RPMI7951 (cell line): Measurements from ENCODE around the gene CYP27A1. TPM values are rescaled to one million over a fixed set of nuclear protein-coding genes. Genes with fewer than 3 reads are reported as not detected.
A peak's percentile ranks its signal among the peaks of the same experiment; 100 is the strongest.

Source experiments
- DNase-seq: peaks from one replicate; pipeline ENCODE4 v3.0.0-alpha.2; 2012; ENCODE audit warnings: low read depth
- total RNA-seq: library from RNA; depleted of rRNA; stranded (reverse); fragments of >200 nt; shearing (Covaris generic); gene quantifications from 2 replicates; pipeline ENCODE4 v1.2.3, GENCODE V29; 2014

Gene CYP27A1
- total RNA-seq, 1 experiment from 2014 or later = 19.9 TPM

DNA sequence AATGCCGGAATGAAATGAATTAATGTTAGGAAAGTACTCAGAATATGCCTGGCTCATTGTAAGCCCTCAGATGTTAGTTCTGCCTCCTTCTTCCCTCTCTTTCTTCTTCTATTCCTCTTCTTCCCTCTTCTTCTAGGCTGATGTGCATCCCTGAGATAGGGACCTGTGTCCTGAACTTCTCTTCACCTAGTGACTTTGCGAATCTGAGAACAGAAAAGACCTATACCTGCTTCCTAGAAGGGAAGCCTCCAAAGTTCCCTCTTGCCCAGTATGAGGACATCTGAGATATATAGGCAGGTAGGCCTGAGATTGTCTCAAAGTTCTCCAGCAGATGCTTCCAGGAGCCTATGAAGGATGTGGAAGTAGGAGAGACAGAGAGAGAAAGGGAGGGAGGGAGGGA is 8.1 kb upstream of the CYP27A1 start:
- no peak for DNase-seq

DNA sequence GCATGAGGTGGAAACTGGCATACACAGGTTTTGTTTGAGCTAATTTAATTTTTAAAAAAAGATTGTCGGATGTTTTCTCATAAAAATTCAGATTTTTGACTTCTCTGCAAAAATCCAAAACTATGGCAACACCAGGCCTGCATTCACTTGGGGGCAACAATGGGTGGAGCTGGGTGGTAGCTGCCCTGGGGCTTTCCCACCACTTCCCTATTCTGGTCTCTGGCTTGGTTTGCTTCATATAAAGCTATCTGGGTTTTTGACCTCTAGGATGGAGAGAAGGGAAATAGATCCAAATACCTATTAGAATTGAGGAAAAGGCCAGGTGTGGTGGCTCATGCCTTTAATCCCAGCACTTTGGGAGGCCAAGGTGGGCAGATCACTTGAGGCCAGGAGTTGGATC is 5.5 kb upstream of the CYP27A1 start:
- DNase-seq = no peak

DNA sequence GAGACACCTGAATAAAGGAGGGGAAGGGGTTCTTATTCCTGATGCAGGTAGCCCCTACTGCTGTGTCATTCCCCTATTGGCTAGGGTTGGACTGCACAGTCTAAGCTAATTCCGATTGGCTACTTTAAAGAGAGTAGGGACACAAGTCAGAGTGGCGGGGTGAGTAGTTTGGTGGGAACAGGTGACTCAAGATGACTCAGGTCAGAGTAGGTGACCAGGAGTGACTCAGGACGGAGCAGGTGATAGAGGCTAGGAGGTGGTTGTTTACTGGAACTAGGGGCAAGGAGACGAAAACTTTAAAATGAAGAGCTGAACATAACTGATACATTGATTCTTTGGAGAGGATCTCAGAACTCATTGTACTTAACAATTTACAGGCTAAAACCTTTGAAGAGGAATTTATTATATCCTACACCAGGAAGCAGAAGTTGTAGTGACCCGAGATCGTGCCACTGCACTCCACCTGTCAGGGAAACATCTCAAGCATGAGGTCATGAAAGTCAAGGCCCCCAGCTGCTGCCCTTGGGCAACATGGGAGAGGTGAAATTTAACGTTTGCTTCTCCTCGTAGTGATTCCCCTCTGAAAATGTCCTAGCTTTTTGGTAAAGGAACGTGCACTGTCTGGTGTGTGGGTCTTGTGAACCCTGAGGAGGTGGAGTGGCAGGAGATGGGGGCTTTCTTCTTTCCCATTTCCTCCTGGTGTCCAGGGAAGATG is 4.5 kb upstream of the CYP27A1 start:
- DNase-seq = no peak

DNA sequence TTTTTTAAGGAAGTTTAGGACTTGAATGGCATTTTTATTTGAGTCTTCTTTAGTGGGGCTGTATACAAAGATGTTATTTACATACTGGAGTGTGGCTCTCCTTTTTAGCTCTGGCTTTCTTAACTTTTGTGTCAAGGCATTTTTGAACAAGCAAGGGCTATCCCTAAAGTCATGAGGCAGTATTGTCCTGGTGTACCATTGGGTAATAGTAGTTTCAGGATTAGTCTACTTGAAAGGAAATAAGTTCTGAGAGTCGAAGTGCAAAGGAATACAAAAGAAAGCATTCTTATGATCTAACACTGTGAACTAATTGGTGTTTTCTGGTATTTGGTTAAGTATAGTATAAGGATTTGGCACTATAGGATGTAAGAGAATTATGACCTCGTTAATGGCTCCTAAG is 1.9 kb upstream of the CYP27A1 start:
- DNase-seq = no peak

- DNase-seq = peak; percentile 37
Observed at GRCh38 chr2:218780851-218781690, 876 bp upstream of the CYP27A1 start.

DNA sequence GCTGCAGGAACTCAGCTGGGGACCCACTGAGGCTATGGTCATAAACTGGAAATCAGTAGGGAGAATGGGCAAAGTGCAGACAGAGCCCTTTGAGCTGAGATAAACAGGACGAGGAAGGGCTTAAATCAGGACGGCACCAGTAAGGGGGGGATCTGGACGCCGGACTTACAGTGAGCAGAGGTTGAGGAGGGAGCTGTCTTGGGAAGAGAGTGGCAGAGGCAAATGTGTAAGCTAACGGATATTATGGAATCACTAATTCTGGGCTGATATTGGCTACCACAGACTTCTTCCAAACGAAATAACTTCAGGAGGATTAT is 539 bp downstream of the CYP27A1 start:
- peak; percentile 25 for DNase-seq

- DNase-seq = no peak
Observed at GRCh38 chr2:218783688-218784087, 1.7 kb downstream of the CYP27A1 start.

DNA sequence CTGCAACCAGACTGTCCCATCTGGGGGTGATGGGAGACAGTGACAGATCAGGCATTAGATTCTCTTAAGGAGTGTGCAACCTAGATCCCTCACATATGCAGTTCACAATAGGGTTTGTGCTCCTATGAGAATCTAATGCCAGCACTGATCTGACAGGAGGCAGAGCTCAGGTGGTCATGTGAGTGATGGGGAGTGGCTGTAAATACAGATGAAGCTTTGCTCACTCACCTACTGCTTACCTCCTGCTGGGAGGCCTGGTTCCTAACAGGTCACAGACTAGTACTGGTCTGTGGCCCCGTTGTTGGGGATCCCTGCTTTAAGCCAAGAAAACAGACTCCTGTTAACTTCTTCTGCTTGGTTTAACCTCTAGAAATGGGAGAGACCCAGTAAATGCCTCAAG is 3.2 kb downstream of the CYP27A1 start:
- no peak for DNase-seq

DNA sequence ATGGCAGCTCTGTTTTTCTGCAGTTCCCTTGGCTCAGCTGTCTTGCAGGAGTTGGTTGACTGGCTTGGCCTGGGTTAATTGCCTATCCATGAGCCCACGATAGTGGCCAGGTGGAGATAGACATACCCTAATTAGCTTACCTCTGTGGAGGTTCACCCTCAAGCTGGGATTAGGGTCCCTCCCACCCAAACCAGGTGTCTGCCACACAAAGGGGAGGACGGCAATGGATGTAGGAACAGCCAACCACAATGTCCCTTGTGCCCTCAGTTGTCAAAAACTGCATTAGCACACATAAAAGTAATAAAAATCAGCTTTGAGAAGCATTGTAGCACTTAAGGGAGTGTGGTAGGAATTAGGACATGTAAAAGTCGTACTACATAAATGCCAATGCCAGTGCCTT is 4.2 kb downstream of the CYP27A1 start:
- DNase-seq = no peak

GRCh38 chr2:218788529-218789255 is 6.7 kb downstream of the CYP27A1 start:
- DNase-seq = no peak

DNA sequence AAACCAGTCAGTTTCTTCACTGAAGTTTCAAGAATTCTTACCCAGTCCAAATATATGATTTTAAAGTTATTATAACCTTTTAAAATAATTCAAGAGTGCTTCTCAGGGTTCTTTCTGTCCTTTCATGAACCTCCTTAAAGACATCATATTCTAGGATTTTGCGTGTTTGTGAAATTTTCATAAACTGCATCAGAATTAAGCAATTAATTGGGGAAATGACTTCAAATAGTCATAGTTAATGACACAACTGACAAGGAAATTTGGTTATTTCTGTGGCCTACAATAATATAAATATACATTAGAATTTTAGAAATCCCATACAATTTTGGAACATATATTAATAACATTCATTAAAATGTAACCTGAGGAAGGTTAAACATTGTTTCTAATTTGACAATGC is 10.5 kb downstream of the CYP27A1 start:
- DNase-seq = no peak

GRCh38 chr2:218796691-218797090 is 14.7 kb downstream of the CYP27A1 start:
- DNase-seq = no peak

DNA sequence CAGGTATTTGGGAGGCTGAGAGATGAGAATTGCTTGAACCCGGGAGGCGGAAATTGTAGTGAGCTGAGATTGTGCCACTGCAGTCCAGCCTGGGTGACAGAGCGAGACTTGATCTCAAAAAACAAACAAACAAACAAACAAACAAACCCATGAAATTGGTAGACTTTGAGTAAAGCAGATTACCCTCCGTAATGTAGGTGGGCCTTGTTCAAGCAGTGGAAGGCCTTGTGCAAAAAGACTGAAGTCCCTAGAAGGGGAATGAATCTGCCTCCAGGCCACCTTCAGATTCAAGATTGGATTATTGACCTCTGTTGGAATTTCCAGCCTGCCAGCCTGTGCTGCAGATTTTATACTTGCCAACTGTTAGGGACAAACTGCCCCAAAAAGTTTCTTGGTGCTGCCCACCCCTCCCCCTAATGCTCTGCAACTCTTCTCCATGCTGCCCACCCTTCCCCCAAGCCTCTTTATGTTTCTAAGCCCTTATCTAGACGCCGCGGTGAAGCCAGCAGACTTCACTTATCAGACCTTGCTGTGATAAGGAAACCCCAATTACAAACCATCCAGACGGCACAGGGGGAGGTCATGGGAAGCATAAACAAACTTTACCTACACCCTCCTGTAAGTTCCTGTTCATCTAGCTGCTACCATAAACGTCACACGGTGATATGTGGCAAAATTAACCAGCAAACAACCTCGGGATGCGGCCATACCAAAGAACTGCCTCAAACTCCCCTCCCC is 17.0 kb downstream of the CYP27A1 start:
- DNase-seq = no peak

DNA sequence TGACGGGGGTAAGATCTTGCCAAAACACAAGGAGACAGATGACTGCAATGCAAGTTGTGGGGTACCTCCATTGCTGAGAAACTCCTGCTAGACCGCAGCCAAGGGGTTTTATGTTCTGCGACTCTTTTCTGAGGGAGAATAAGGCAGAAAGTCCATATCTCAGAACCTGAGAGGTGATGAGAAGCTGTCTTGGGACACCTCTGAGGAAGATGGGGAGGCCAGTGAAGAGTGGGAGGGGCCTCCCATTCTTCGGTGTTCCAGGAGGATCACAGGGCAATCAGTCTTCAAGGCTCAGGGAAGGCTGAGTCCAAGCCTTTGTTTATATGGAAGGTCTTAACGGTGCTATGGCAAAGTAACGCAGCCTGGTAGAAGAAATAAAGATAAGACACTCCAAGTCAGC is 18.0 kb downstream of the CYP27A1 start:
- DNase-seq = no peak

DNA sequence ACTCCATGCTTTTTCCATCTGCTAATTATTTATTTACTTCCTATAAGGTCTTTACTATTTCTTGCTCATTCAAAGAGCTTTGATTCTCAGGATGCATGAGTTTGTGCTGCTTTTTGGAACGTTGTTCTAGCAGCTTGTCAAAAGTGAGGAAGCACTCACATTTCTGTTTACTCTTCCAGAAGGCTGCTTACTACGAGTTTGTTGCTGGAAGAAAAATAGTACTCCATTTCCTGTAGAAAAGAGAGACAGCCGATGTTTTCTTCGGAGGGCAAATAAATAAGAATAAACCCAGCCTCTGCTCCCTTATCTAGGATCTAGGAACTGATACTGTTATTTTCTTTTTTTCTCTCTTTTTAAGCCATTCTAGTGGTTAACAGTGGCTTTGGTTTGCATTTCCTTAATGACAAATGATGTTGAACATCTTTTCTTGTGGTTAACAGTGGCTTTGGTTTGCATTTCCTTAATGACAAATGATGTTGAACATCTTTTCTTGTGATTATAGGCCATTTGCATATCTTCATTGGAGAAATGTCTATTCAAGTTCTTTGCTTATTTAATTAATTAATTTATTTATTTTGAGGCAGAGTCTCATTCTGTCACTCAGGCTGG is 20.5 kb downstream of the CYP27A1 start:
- no peak for DNase-seq

- no peak for DNase-seq
Observed at GRCh38 chr2:218804817-218805216, 22.9 kb downstream of the CYP27A1 start.

GRCh38 chr2:218805627-218806026 is 23.7 kb downstream of the CYP27A1 start:
- DNase-seq = peak; percentile 76

GRCh38 chr2:218806346-218806978 is 24.5 kb downstream of the CYP27A1 start:
- DNase-seq = peak; percentile 99

- peak; percentile 39 for DNase-seq
Observed at GRCh38 chr2:218807626-218808025, 25.7 kb downstream of the CYP27A1 start.

DNA sequence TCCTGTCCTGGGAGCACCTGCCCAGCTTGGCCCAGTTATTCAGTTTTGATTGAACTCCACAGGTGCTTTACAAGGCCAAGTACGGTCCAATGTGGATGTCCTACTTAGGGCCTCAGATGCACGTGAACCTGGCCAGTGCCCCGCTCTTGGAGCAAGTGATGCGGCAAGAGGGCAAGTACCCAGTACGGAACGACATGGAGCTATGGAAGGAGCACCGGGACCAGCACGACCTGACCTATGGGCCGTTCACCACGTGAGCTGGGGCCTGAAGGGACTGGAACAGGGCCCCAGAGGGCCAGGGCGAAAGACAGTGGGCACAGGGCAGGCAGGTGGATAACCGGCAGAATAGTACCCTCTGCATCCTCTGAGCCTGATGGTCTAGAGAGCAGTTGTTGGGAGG is 27.6 kb downstream of the CYP27A1 start:
- DNase-seq = no peak

DNA sequence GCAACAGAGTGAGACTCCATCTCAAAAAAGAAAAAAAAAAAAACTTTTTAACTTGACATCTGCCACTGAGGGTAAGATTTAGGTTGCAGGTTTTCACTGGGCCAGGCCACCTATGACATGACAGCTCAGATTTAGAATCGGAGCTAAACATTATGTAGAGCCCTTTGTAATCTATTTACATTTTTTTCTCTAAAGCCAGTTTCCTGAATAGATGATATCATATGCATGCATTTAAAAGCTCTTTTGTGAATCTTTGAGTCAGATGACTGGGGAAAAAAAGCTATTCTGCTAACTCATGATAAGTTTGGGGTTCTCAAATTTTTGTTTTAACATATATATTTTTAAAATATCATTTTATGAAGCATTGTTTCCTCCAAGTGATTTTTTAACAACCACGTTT is 28.3 kb downstream of the CYP27A1 start:
- no peak for DNase-seq
